COR-L47 (cell line): ENCODE results near the gene FAM163A.
"Not testable (repeated sequence)": the region's sequence is repeated elsewhere in the genome, so short reads cannot be mapped to it uniquely, and the experiment has no call there.

Source experiments
- DNase-seq: peaks from one replicate; lab custom pipeline; 2025; lab: John Stamatoyannopoulos, UW

The FAM163A gene

GRCh38 chr1:179855831-179856230 lies 112.7 kb downstream of the FAM163A start:
- DNase-seq, result not testable (repeated sequence)

DNA sequence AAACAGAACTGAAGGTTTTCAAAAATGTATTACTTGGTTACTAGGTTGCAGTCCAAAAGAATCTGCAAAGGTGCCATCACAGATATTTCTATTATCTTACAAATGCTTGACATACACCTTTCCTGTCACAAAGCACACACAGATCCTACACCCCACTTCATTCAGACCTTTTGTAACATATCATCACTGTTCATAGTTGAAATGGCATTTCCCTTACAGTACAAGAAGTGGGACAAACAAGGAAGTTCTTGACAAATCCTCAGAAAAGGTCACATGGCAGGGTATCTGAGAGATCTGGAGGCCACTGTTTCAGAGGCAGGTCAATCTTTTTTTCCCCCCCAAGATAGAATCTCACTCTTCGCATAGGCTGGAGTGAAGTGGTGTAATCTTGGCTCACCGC lies 113.2 kb downstream of the FAM163A start:
- no peak for DNase-seq

DNA sequence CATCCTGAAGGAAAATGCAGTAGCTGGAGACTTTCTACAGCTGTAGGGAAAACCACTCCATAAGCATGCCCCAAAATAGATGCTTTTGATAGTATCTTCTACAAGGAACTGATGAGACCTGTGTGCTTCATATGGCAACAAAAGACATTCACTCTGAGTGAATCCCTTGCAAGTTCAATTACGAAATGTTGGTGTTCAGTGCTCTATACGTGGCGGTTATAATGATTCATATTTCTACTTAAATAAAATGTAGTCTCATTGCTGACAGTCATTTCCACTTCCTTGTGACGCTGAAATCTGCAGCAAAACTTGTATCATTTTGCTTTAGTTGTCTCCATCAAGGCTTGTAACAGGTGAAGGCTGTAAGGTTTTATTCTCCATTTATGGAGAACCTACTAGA lies 113.9 kb downstream of the FAM163A start:
- no peak for DNase-seq

DNA sequence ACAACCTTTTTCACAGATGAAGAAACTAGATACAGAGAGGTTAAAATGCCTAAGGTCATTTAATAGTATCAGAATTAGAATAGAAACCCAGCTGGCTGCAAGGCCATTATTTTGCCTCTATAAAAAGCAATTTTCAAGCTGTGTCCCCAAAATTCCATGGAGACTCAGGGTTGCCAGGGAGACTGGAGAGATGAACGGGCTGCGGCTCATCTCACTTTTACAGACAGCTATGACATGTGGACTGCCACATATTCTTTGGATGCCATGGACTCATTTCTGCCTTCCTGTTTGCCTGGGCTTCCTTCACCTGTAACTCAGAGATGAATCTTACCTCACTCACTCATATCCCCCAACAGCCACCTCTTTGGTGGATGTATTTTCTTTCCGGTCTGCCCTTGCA lies 117.6 kb downstream of the FAM163A start:
- DNase-seq, result no peak

DNA sequence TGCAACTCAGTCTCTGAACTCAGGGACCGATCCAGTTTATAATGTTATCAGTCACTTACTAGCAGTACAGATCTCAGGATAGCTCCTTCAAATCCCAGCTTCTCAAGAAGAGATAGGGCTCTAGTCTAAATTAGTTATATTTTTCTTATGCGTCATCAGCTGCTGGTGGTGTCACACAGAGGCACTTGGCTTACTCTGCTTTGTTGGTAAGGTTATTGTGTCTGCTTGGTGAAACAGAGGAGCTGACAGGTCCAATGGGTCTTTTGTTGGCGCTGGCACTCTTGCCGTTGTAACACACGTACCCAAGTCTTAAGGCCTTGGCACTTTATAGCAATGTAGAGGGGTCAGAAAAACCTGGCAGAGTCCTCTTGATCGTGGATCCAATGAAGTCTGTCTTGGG lies 122.3 kb downstream of the FAM163A start:
- DNase-seq, result no peak
